SK-N-SH treated with all-trans-retinoic acid at 6 μM for 48 hours (cell line): ENCODE results near the gene SLC22A12.

ENCODE experiments used
- ATAC-seq: fragments of 200-7000 bp; cut with Tn5 transposase; 3 replicates; pipeline ENCODE4 v1.9.1; 2020; ENCODE audit warnings: mild to moderate bottlenecking, moderate library complexity
- ARNTL ChIP-seq: fragments of 450-650 bp; formaldehyde crosslinking; IDR thresholded peaks from 2 replicates; pipeline ENCODE4 v1.5.0; 2020; ENCODE audit warnings: low read depth, mild to moderate bottlenecking, moderate library complexity, borderline replicate concordance
- BACH2 ChIP-seq: fragments of 250-450 bp; sonication (Bioruptor Pico); IDR thresholded peaks from 2 replicates; pipeline ENCODE4 v1.9.0; 2021; ENCODE audit warnings: mild to moderate bottlenecking, borderline replicate concordance
- CSDC2 ChIP-seq: fragments of 250-450 bp; sonication (Bioruptor Pico); IDR thresholded peaks from 2 replicates; pipeline ENCODE4 v1.5.0; 2020; ENCODE audit warnings: mild to moderate bottlenecking, moderate library complexity
- CSRNP3 ChIP-seq: fragments of 250-450 bp; sonication (Bioruptor Pico); IDR thresholded peaks from 2 replicates; pipeline ENCODE4 v1.5.1; 2021; ENCODE audit warnings: mild to moderate bottlenecking, moderate library complexity
- ESRRG ChIP-seq: fragments of 250-450 bp; sonication (Bioruptor Pico); IDR thresholded peaks from 2 replicates; pipeline ENCODE4 v1.6.1; 2021; ENCODE audit warnings: mild to moderate bottlenecking
- GLIS3 ChIP-seq: fragments of 250-450 bp; sonication (Bioruptor Pico); IDR thresholded peaks from 2 replicates; pipeline ENCODE4 v1.5.0; 2020; ENCODE audit warnings: mild to moderate bottlenecking, moderate library complexity
- ISL1 ChIP-seq: fragments of 250-450 bp; sonication (Bioruptor Pico); IDR thresholded peaks from 2 replicates; pipeline ENCODE4 v2.1.2; 2022; ENCODE audit warnings: mild to moderate bottlenecking, moderate library complexity
- OSR1 ChIP-seq: fragments of 250-450 bp; sonication (Bioruptor Pico); IDR thresholded peaks from 2 replicates; pipeline ENCODE4 v1.8.0; 2022; ENCODE audit warnings: moderate library complexity, mild to moderate bottlenecking, inconsistent platforms
- PPARA ChIP-seq: fragments of 250-450 bp; sonication (Bioruptor Pico); IDR thresholded peaks from 2 replicates; pipeline ENCODE4 v1.5.0; 2020; ENCODE audit warnings: mild to moderate bottlenecking, borderline replicate concordance
- RARB ChIP-seq: fragments of 250-450 bp; sonication (Bioruptor Pico); IDR thresholded peaks from 2 replicates; pipeline ENCODE4 v1.8.0; 2021; ENCODE audit warnings: mild to moderate bottlenecking, moderate library complexity
- SNAI2 ChIP-seq: fragments of 250-450 bp; sonication (Bioruptor Pico); IDR thresholded peaks from 2 replicates; pipeline ENCODE4 v1.5.0; 2020; ENCODE audit warnings: mild to moderate bottlenecking, moderate library complexity
- TCF4 ChIP-seq: fragments of 250-450 bp; sonication (Bioruptor Pico); IDR thresholded peaks from 2 replicates; pipeline ENCODE4 v1.8.0; 2021; ENCODE audit warnings: mild to moderate bottlenecking, moderate library complexity, borderline replicate concordance
- TOX ChIP-seq: fragments of 250-450 bp; sonication (Bioruptor Pico); IDR thresholded peaks from 2 replicates; pipeline ENCODE4 v1.8.0; 2021; ENCODE audit warnings: mild to moderate bottlenecking, moderate library complexity, borderline replicate concordance
- TSHZ2 ChIP-seq: fragments of 250-450 bp; sonication (Bioruptor Pico); IDR thresholded peaks from 2 replicates; pipeline ENCODE4 v1.5.0; 2020; ENCODE audit warnings: mild to moderate bottlenecking, moderate library complexity
- ZFP3 ChIP-seq: fragments of 250-450 bp; sonication (Bioruptor Pico); IDR thresholded peaks from 2 replicates; pipeline ENCODE4 v1.5.0; 2020; ENCODE audit warnings: mild to moderate bottlenecking, moderate library complexity
- ZFP30 ChIP-seq: fragments of 450-650 bp; formaldehyde crosslinking; IDR thresholded peaks from 2 replicates; pipeline ENCODE4 v1.5.0; 2022; ENCODE audit warnings: mild to moderate bottlenecking, moderate library complexity
- ZNF565 ChIP-seq: fragments of 450-650 bp; formaldehyde crosslinking; conservative IDR thresholded peaks from 2 replicates; pipeline ENCODE4 v1.5.0; 2020; ENCODE audit warnings: low read depth, mild to moderate bottlenecking, moderate library complexity
- ZNF70 ChIP-seq: fragments of 450-650 bp; formaldehyde crosslinking; IDR thresholded peaks from 2 replicates; pipeline ENCODE4 v1.5.0; 2020; ENCODE audit warnings: mild to moderate bottlenecking, moderate library complexity
- ZNF8 ChIP-seq: fragments of 450-650 bp; formaldehyde crosslinking; IDR thresholded peaks from 2 replicates; pipeline ENCODE4 v1.5.0; 2020; ENCODE audit warnings: mild to moderate bottlenecking, moderate library complexity
- TF ChIP-seq, protein P1 (sequence below): fragments of 250-450 bp; sonication (Bioruptor Pico); IDR thresholded peaks from 2 replicates; pipeline ENCODE4 v1.8.0; 2020; ENCODE audit warnings: mild to moderate bottlenecking, moderate library complexity, borderline replicate concordance
- TF ChIP-seq, protein P2 (sequence below): fragments of 250-450 bp; sonication (Bioruptor Pico); IDR thresholded peaks from 2 replicates; pipeline ENCODE4 v1.8.0; 2021; ENCODE audit warnings: low read depth, mild to moderate bottlenecking, moderate library complexity, borderline replicate concordance
- TF ChIP-seq, protein P3 (sequence below): fragments of 250-450 bp; sonication (Bioruptor Pico); IDR thresholded peaks from 2 replicates; pipeline ENCODE4 v1.5.1; 2020; ENCODE audit warnings: low read depth, mild to moderate bottlenecking, moderate library complexity

The SLC22A12 gene

DNA sequence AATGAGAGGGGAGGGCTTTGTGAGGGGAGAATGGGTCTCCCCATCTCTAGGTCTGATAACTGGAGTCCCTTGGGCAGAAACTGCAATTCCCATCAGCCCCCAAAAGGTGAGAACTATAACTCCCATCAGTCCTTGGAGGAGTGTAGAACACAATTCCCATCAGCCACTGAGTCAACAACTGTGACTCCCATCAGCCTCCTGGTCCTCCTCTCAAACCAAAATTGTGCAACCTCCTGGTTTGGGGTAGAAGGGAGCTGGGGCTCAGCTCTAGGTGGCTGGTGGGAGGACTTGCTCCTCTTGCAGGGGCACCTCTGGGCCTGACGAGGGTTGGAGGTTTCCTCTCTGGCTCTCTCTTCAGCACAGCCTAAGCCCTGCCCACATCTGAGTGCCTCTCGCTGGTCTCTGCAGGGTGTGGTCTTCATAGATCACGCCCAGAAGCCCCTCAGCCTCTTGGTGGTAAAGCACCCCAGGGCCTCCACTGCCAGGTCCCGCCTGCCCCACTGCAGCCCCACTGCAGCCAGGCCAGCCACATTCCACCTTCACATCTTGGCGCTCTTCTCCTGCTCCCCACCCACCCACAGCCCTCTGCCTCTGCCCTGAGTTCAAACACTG lies 18.5 kb downstream of the SLC22A12 start:
- no peak for ATAC-seq
- TF ChIP-seq ZFP30 (CRISPR knock-in tag) (no peak), TOX (CRISPR knock-in tag) (no peak), BACH2 (no peak), OSR1 (CRISPR knock-in tag) (no peak), ESRRG (no peak)
- TF ChIP-seq, all 23 proteins: peak for 0

DNA sequence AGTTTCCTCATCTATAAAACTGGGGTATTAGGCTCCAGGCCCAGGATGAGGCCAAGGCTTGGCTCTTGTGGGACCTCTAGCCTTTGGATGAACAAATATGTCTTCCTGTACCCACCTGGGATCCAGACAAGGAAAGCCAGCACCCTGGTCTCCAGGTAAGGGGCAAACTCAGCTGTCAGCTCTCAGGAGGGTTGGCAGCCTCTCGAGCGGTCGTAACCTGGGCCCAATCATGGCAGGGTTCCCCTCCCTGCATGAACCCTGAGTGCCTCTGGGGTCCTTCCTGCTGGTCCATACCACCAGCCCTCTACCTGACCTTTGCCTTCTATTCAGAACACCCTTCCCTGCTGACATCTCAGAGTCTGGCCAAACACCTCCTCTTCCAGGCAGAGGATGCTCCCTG lies 19.6 kb downstream of the SLC22A12 start:
- no peak for ATAC-seq
- no peak for TF ChIP-seq OSR1 (CRISPR knock-in tag)
- TF ChIP-seq SNAI2 = no peak
- no peak for TF ChIP-seq TCF4
- TF ChIP-seq RARB (CRISPR knock-in tag) = no peak
- no peak for TF ChIP-seq BACH2
- no peak for TF ChIP-seq CSRNP3 (CRISPR knock-in tag)
- no peak for TF ChIP-seq ZFP30 (CRISPR knock-in tag)
- no peak for TF ChIP-seq ZNF70 (CRISPR knock-in tag)
- no peak for TF ChIP-seq TOX (CRISPR knock-in tag)
- TF ChIP-seq PPARA (CRISPR knock-in tag) = no peak
- TF ChIP-seq ARNTL (CRISPR knock-in tag) = no peak
- TF ChIP-seq CSDC2 (CRISPR knock-in tag) = no peak
- TF ChIP-seq, protein P1, sequence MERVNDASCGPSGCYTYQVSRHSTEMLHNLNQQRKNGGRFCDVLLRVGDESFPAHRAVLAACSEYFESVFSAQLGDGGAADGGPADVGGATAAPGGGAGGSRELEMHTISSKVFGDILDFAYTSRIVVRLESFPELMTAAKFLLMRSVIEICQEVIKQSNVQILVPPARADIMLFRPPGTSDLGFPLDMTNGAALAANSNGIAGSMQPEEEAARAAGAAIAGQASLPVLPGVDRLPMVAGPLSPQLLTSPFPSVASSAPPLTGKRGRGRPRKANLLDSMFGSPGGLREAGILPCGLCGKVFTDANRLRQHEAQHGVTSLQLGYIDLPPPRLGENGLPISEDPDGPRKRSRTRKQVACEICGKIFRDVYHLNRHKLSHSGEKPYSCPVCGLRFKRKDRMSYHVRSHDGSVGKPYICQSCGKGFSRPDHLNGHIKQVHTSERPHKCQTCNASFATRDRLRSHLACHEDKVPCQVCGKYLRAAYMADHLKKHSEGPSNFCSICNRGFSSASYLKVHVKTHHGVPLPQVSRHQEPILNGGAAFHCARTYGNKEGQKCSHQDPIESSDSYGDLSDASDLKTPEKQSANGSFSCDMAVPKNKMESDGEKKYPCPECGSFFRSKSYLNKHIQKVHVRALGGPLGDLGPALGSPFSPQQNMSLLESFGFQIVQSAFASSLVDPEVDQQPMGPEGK (CRISPR knock-in tag) = no peak

DNA sequence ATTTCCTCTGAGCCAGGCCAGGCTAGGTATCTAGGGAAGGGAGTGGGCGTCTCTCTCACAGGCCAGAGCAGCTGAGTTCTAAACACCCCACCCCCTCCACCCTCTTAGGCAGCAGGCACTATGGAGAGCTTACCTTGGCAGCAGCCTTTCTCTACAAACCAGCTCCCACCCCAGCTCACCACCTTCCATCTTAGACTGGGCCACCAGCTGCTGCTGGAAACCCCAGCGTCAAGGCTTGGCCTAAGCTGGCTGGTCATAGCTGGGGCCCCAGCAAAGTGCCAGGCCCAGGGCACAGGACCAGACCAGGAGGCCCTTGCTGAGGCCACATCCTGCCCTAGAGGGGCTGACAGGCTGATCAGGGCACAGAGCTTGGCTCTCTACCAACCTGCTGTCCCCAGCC lies 20.2 kb downstream of the SLC22A12 start:
- TF ChIP-seq ZFP3 (CRISPR knock-in tag) (no peak), OSR1 (CRISPR knock-in tag) (no peak), TCF4 (no peak), ARNTL (CRISPR knock-in tag) (no peak), TSHZ2 (CRISPR knock-in tag) (no peak), ISL1 (CRISPR knock-in tag) (no peak), SNAI2 (no peak), ESRRG (no peak), TOX (CRISPR knock-in tag) (no peak), ZNF70 (CRISPR knock-in tag) (no peak), ZNF8 (CRISPR knock-in tag) (no peak), ZNF565 (CRISPR knock-in tag) (no peak), BACH2 (no peak), GLIS3 (CRISPR knock-in tag) (no peak)
- TF ChIP-seq, protein P2, sequence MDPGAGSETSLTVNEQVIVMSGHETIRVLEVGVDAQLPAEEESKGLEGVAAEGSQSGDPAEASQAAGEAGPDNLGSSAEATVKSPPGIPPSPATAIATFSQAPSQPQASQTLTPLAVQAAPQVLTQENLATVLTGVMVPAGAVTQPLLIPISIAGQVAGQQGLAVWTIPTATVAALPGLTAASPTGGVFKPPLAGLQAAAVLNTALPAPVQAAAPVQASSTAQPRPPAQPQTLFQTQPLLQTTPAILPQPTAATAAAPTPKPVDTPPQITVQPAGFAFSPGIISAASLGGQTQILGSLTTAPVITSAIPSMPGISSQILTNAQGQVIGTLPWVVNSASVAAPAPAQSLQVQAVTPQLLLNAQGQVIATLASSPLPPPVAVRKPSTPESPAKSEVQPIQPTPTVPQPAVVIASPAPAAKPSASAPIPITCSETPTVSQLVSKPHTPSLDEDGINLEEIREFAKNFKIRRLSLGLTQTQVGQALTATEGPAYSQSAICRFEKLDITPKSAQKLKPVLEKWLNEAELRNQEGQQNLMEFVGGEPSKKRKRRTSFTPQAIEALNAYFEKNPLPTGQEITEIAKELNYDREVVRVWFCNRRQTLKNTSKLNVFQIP (CRISPR knock-in tag) = no peak
- TF ChIP-seq, protein P1 (CRISPR knock-in tag) = no peak
- TF ChIP-seq, protein P3, sequence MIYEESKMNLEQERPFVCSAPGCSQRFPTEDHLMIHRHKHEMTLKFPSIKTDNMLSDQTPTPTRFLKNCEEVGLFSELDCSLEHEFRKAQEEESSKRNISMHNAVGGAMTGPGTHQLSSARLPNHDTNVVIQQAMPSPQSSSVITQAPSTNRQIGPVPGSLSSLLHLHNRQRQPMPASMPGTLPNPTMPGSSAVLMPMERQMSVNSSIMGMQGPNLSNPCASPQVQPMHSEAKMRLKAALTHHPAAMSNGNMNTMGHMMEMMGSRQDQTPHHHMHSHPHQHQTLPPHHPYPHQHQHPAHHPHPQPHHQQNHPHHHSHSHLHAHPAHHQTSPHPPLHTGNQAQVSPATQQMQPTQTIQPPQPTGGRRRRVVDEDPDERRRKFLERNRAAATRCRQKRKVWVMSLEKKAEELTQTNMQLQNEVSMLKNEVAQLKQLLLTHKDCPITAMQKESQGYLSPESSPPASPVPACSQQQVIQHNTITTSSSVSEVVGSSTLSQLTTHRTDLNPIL = no peak
- ATAC-seq = no peak
